Neural progenitor cell (in vitro differentiated cells): Measurements from ENCODE around the gene IRF7. TPM values are rescaled to one million over a fixed set of nuclear protein-coding genes. Genes with fewer than 3 reads are reported as not detected.

ENCODE experiments used
- DNase-seq: peaks from one replicate; pipeline ENCODE4 v3.0.0-alpha.2; 2016; ENCODE audit warnings: low spot score
- H2AFZ ChIP-seq: fragments of 200-600 bp; sonication (generic); replicated peaks from 2 replicates; pipeline ENCODE4 v1.6.1; 2016; ENCODE audit warnings: antibody characterized with exemption
- H3F3A ChIP-seq: fragments of 200-600 bp; sonication (generic); 2 replicates; pipeline ENCODE4 v1.6.1; 2016; ENCODE audit warnings: antibody characterized with exemption, low read depth
- H3K27ac ChIP-seq: fragments of 200-600 bp; sonication (generic); 2 replicates; pipeline ENCODE4 v1.5.1; 2016; ENCODE audit warnings: mild to moderate bottlenecking
- H3K27me3 ChIP-seq: fragments of 200-600 bp; sonication (generic); 2 replicates; pipeline ENCODE4 v1.6.1; 2016; ENCODE audit warnings: mild to moderate bottlenecking, moderate library complexity
- H3K36me3 ChIP-seq: fragments of 200-600 bp; sonication (generic); 2 replicates; pipeline ENCODE4 v1.5.1; 2016
- H3K4me1 ChIP-seq: fragments of 200-600 bp; sonication (generic); 2 replicates; pipeline ENCODE4 v1.6.1; 2016; ENCODE audit warnings: mixed run types
- H3K4me2 ChIP-seq: fragments of 200-600 bp; sonication (generic); 2 replicates; pipeline ENCODE4 v1.6.1; 2016
- H3K4me3 ChIP-seq: fragments of 200-600 bp; sonication (generic); 2 replicates; pipeline ENCODE4 v1.5.1; 2016
- H3K79me2 ChIP-seq: fragments of 200-600 bp; sonication (generic); 2 replicates; pipeline ENCODE4 v1.6.1; 2016; ENCODE audit warnings: low read depth
- H3K9ac ChIP-seq: fragments of 200-600 bp; sonication (generic); 2 replicates; pipeline ENCODE4 v1.6.1; 2016
- H3K9me3 ChIP-seq: fragments of 200-600 bp; sonication (generic); 2 replicates; pipeline ENCODE4 v1.5.1; 2016; ENCODE audit warnings: low read depth
- H4K20me1 ChIP-seq: fragments of 200-600 bp; sonication (generic); 2 replicates; pipeline ENCODE4 v1.6.1; 2016; ENCODE audit warnings: low read depth
- H3K27ac Mint-ChIP-seq: 3 replicates; pipeline ENCODE4 v1.8.0; 2021; ENCODE audit warnings: mixed read lengths
- H3K27me3 Mint-ChIP-seq: 2 replicates; pipeline ENCODE4 v1.8.0; 2022; ENCODE audit warnings: low read depth, mild to moderate bottlenecking, inconsistent platforms, moderate library complexity, mixed read lengths; ENCODE audit not compliant: insufficient read depth
- H3K36me3 Mint-ChIP-seq: 3 replicates; pipeline ENCODE4 v1.8.0; 2021; ENCODE audit warnings: mixed read lengths
- H3K4me1 Mint-ChIP-seq: 3 replicates; pipeline ENCODE4 v1.8.0; 2021; ENCODE audit warnings: mixed read lengths
- H3K4me3 Mint-ChIP-seq: 3 replicates; pipeline ENCODE4 v1.8.0; 2021; ENCODE audit warnings: mild to moderate bottlenecking, moderate library complexity, mixed read lengths
- H3K9me3 Mint-ChIP-seq: 3 replicates; pipeline ENCODE4 v1.8.0; 2020; ENCODE audit warnings: mixed read lengths
- EZH2 ChIP-seq: fragments of 200-600 bp; sonication (generic); IDR thresholded peaks from 2 replicates; pipeline ENCODE4 v1.6.1; 2017; ENCODE audit warnings: antibody characterized with exemption, mild to moderate bottlenecking, moderate library complexity
- EZH2phosphoT487 ChIP-seq: fragments of 200-600 bp; sonication (generic); IDR thresholded peaks from 2 replicates; pipeline ENCODE4 v1.6.1; 2017; ENCODE audit warnings: antibody characterized with exemption
- total RNA-seq: library from RNA; depleted of rRNA; stranded (reverse); fragments of >200 nt; gene quantifications from 2 replicates; pipeline ENCODE4 v1.2.3, GENCODE V29; 2015; ENCODE audit warnings: low replicate concordance
- TF ChIP-seq, protein P1 (sequence below): fragments of 200-600 bp; sonication (generic); IDR thresholded peaks from 2 replicates; pipeline ENCODE4 v1.5.1; 2017; ENCODE audit warnings: antibody characterized with exemption, mild to moderate bottlenecking

The IRF7 gene
- total RNA-seq, 1 donor from 2014 or later = 4.3 TPM

- H3K4me3 Mint-ChIP-seq = no peak overlapping the region
- TF ChIP-seq EZH2 = no peak
- no peak for TF ChIP-seq EZH2phosphoT487
- Histone ChIP-seq H3K4me2 (no peak overlapping the region), H2AFZ (no peak overlapping the region), H3K9ac (no peak overlapping the region), H3K27ac (no peak overlapping the region), H3K4me3 (no peak overlapping the region), H3K36me3 (no peaks in the 10 kb centered on the region), H3F3A (no peaks in the 10 kb centered on the region), H3K79me2 (no peaks in the 10 kb centered on the region), H3K9me3 (no peaks in the 10 kb centered on the region), H3K4me1 (no peaks in the 10 kb centered on the region), H3K27me3 (no peaks in the 10 kb centered on the region), H4K20me1 (peaks cover 29% of the 10 kb centered on the region)
- H3K27ac Mint-ChIP-seq = no peak overlapping the region
- H3K4me1 Mint-ChIP-seq = no peaks in the 10 kb centered on the region
- DNase-seq = no peak
- peaks cover 28% of the 10 kb centered on the region for H3K36me3 Mint-ChIP-seq
- no peaks in the 10 kb centered on the region for H3K9me3 Mint-ChIP-seq
- peaks cover 5% of the 10 kb centered on the region for H3K27me3 Mint-ChIP-seq
Observed at GRCh38 chr11:595400-595799, 20.4 kb downstream of the IRF7 start.

DNA sequence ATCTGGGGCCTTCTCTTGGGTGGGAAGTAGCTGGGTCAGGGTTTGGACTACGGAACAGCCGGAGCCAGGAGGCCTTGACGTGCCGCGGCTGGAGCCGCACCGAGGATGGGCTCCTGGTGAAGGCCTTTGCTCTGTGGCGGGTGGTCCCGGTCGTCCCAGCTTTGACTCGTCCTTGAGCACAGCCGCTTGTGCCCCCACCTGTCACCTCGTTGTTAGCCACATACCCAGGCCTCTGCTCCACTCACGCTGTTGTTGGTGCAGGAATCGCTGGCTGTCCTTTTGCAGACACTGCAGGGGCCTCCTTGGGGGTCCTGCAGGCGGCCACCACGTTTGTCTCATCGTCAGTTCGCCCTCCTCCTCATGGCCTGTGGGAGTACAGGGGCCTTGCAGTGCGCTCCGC is 22.4 kb downstream of the IRF7 start:
- Histone ChIP-seq H3K27me3 (no peaks in the 10 kb centered on the region), H3K36me3 (no peaks in the 10 kb centered on the region), H3K4me2 (no peak overlapping the region), H3K9me3 (no peaks in the 10 kb centered on the region), H2AFZ (no peak overlapping the region), H4K20me1 (peaks cover 23% of the 10 kb centered on the region), H3K9ac (no peak overlapping the region), H3F3A (no peaks in the 10 kb centered on the region), H3K27ac (no peak overlapping the region), H3K4me3 (no peak overlapping the region), H3K79me2 (peaks cover 9% of the 10 kb centered on the region), H3K4me1 (no peaks in the 10 kb centered on the region)
- H3K4me3 Mint-ChIP-seq = no peak overlapping the region
- DNase-seq = no peak
- H3K27me3 Mint-ChIP-seq = peaks cover 7% of the 10 kb centered on the region
- TF ChIP-seq, protein P1, sequence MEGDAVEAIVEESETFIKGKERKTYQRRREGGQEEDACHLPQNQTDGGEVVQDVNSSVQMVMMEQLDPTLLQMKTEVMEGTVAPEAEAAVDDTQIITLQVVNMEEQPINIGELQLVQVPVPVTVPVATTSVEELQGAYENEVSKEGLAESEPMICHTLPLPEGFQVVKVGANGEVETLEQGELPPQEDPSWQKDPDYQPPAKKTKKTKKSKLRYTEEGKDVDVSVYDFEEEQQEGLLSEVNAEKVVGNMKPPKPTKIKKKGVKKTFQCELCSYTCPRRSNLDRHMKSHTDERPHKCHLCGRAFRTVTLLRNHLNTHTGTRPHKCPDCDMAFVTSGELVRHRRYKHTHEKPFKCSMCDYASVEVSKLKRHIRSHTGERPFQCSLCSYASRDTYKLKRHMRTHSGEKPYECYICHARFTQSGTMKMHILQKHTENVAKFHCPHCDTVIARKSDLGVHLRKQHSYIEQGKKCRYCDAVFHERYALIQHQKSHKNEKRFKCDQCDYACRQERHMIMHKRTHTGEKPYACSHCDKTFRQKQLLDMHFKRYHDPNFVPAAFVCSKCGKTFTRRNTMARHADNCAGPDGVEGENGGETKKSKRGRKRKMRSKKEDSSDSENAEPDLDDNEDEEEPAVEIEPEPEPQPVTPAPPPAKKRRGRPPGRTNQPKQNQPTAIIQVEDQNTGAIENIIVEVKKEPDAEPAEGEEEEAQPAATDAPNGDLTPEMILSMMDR = no peak
- TF ChIP-seq EZH2 (no peak), EZH2phosphoT487 (no peak)
- H3K4me1 Mint-ChIP-seq = no peaks in the 10 kb centered on the region
- H3K36me3 Mint-ChIP-seq = peaks cover 34% of the 10 kb centered on the region
- H3K27ac Mint-ChIP-seq = no peak overlapping the region
- H3K9me3 Mint-ChIP-seq = no peaks in the 10 kb centered on the region

DNA sequence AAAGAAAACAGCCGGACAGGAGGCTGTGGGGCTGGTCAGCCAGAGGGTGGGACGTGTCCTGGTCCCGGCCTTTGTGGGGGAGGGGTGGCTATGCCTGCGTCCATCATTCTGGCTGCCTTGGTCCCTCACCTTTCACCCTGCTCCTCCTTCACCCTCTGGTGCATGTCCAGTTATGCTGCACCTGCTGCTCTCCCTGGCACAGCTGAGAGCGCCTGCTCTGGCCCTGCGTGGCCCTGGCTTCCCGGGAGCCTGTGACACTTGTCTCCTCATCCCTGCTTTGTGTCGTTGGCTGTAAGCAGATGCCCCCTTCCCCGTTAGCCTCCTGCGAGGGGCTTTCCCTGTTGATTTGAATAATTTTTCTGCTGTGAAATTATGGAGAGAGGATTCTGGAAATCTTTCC is 22.8 kb downstream of the IRF7 start:
- Mint-ChIP-seq H3K4me3 (no peak overlapping the region), H3K27me3 (peaks cover 8% of the 10 kb centered on the region), H3K36me3 (peaks cover 34% of the 10 kb centered on the region), H3K9me3 (no peaks in the 10 kb centered on the region), H3K4me1 (no peaks in the 10 kb centered on the region), H3K27ac (no peak overlapping the region)
- no peak overlapping the region for H3K4me3 ChIP-seq
- no peak overlapping the region for H2AFZ ChIP-seq
- H3K9me3 ChIP-seq = no peaks in the 10 kb centered on the region
- TF ChIP-seq, protein P1 = no peak
- no peak for TF ChIP-seq EZH2
- no peak for TF ChIP-seq EZH2phosphoT487
- H3K27ac ChIP-seq = no peak overlapping the region
- H4K20me1 ChIP-seq = peaks cover 23% of the 10 kb centered on the region
- DNase-seq = no peak
- no peak overlapping the region for H3K9ac ChIP-seq
- no peaks in the 10 kb centered on the region for H3K36me3 ChIP-seq
- no peaks in the 10 kb centered on the region for H3K27me3 ChIP-seq
- no peaks in the 10 kb centered on the region for H3K4me1 ChIP-seq
- H3K4me2 ChIP-seq = no peak overlapping the region
- peaks cover 10% of the 10 kb centered on the region for H3K79me2 ChIP-seq
- H3F3A ChIP-seq = no peaks in the 10 kb centered on the region

DNA sequence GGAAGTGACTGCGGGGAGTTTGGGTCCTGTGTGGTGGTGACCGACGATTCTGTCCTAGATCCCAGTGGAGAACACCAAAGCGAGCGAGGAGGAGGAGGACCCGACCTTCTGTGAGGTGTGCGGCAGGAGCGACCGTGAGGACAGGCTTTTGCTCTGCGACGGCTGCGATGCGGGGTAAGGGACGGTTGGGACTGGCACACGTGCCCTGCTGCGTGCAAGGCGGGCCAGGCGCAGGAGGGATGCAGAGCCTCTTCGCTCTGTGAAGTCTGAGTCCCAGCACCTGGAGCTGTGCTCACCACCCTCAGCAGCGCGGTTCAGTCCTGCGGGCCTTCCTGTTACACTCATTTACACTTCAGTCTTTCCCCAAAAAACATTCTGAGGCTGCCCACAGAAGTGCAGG is 23.2 kb downstream of the IRF7 start:
- Histone ChIP-seq H3K9me3 (no peaks in the 10 kb centered on the region), H3K27ac (no peak overlapping the region), H3K79me2 (peaks cover 10% of the 10 kb centered on the region), H3K4me2 (no peak overlapping the region), H3F3A (no peaks in the 10 kb centered on the region), H3K4me3 (no peak overlapping the region), H3K36me3 (no peaks in the 10 kb centered on the region), H4K20me1 (peaks cover 23% of the 10 kb centered on the region), H3K27me3 (no peaks in the 10 kb centered on the region), H3K9ac (no peak overlapping the region), H2AFZ (no peak overlapping the region), H3K4me1 (no peaks in the 10 kb centered on the region)
- Mint-ChIP-seq H3K4me1 (no peaks in the 10 kb centered on the region), H3K27ac (no peak overlapping the region), H3K36me3 (peaks cover 35% of the 10 kb centered on the region), H3K4me3 (no peak overlapping the region), H3K9me3 (no peaks in the 10 kb centered on the region), H3K27me3 (peaks cover 8% of the 10 kb centered on the region)
- no peak for TF ChIP-seq EZH2
- TF ChIP-seq, protein P1 = no peak
- TF ChIP-seq EZH2phosphoT487 = no peak
- no peak for DNase-seq
